LNCaP clone FGC (cell line): Measurements from ENCODE around the gene AP3D1.

ENCODE experiments used
- DNase-seq: peaks from one replicate; pipeline ENCODE4 v3.0.0-alpha.2; 2011; ENCODE audit warnings: low read depth
- H3K4me3 ChIP-seq: 2 replicates; pipeline ENCODE4 v1.5.1; 2011; ENCODE audit warnings: mild to moderate bottlenecking, low read depth, low read length, control low read depth
- TF ChIP-seq, protein P1 (sequence below): IDR thresholded peaks from 2 replicates; pipeline ENCODE4 v1.5.1; 2012; ENCODE audit warnings: mild to moderate bottlenecking; ENCODE audit not compliant: control insufficient read depth, insufficient read depth; ENCODE audit errors: extremely low read depth

Gene AP3D1

DNA sequence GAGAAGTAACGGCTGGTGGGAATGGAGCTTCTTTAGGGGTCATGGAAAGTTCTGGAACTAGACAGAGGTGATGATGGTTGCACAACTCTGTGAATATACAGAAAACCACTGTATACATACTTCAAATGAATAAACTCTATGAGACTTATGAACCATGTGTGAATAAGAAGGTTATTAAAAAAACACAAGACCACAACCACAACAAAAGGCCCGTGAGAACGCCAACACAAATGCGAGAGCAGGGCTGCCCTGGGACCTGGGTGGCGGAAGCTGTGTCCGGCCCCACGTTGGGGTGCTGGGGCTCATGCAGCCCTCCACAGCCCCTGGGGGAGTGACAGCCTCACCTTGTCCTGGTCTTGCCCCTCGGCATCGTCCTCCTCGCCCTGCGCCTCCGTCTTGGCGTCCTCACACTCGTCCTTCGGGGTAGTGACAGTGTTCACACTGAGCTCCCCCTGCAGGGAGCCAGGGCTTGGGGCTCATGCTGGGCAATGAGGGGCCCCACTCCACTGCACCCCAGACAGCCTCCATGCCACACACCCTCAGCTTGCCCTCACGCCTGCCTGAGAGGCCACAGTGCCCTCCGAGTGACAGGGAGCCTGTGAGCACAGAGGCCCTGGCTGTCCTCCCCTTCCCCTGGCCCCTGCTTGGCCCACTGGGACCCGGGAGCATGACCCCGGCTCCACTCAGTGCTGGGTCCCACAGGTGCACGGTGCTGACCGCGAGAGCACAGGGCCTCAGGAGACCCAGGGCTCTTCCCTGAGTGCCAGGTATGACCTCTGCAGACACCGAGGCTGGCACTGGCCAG, 38.6 kb downstream of the AP3D1 start:
- DNase-seq, result no peak
- no peak overlapping the region for H3K4me3 ChIP-seq

DNA sequence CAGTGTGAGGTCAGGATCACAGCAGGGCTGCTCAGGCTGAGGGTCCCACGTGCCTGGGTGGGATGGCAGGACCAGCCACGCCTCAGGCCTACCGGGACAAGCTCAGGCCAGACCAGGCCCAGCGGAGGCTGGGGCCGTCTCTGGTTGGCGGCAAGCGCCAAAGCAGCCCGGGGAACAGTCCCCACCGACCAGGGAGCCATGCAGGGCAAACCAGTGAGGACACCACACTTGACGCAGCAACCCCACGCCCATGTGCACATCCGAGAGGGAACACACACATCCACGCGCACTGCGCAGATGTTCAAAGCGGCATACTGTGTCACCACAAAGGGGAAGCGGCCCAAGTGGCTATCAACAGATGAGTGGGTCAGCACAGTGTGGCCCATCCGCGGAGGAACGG, 39.5 kb downstream of the AP3D1 start:
- no peak for DNase-seq
- TF ChIP-seq, protein P1, sequence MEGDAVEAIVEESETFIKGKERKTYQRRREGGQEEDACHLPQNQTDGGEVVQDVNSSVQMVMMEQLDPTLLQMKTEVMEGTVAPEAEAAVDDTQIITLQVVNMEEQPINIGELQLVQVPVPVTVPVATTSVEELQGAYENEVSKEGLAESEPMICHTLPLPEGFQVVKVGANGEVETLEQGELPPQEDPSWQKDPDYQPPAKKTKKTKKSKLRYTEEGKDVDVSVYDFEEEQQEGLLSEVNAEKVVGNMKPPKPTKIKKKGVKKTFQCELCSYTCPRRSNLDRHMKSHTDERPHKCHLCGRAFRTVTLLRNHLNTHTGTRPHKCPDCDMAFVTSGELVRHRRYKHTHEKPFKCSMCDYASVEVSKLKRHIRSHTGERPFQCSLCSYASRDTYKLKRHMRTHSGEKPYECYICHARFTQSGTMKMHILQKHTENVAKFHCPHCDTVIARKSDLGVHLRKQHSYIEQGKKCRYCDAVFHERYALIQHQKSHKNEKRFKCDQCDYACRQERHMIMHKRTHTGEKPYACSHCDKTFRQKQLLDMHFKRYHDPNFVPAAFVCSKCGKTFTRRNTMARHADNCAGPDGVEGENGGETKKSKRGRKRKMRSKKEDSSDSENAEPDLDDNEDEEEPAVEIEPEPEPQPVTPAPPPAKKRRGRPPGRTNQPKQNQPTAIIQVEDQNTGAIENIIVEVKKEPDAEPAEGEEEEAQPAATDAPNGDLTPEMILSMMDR, result no peak

More for the DNA sequence above, 38.6 kb downstream of the AP3D1 start:
- TF ChIP-seq, protein P1, result no peak

DNA sequence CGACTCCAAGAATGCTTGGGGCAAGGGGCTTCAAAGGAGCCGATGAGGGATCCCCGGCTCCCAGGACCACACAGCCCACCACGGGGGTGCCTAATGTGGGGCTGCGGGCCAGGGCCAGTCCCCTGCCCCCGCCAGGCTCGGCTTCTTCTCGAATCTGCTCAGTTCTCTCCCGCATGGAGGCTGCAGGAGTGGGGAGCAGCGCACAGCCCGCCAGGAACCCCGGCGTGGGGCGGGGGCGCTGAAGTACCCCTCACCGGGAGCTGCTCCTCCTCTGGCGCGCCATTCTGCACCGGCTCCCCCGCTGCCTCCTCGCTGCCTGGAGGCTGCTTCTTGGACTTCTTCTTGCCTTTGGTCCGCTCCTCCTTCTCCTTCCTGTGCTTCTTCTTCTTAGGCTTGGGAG, 39.9 kb downstream of the AP3D1 start:
- no peak for DNase-seq
- TF ChIP-seq, protein P1, result no peak
- no peak overlapping the region for H3K4me3 ChIP-seq

More for the DNA sequence above, 39.5 kb downstream of the AP3D1 start:
- H3K4me3 ChIP-seq, result no peak overlapping the region

DNA sequence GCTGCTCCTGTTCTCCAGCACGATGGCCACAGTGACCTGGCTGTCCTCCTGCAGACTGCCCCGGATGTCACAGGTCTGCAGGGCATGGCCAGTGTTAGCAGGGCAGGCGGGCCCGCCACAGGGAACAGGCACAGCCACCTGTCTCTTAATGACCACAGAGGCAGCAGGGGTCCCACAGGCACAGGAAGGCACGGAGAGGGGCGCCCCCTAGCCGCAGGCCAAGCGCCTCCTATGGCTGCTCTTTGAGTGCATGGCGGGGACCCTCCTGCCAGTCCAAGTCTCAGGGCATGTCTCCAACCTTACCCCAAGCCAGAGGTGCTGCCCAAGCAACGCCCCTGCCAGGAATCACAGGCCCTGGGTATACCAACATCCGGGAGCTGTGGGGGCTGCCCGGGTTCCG, 40.5 kb downstream of the AP3D1 start:
- no peak overlapping the region for H3K4me3 ChIP-seq
- TF ChIP-seq, protein P1, result no peak
- no peak for DNase-seq

DNA sequence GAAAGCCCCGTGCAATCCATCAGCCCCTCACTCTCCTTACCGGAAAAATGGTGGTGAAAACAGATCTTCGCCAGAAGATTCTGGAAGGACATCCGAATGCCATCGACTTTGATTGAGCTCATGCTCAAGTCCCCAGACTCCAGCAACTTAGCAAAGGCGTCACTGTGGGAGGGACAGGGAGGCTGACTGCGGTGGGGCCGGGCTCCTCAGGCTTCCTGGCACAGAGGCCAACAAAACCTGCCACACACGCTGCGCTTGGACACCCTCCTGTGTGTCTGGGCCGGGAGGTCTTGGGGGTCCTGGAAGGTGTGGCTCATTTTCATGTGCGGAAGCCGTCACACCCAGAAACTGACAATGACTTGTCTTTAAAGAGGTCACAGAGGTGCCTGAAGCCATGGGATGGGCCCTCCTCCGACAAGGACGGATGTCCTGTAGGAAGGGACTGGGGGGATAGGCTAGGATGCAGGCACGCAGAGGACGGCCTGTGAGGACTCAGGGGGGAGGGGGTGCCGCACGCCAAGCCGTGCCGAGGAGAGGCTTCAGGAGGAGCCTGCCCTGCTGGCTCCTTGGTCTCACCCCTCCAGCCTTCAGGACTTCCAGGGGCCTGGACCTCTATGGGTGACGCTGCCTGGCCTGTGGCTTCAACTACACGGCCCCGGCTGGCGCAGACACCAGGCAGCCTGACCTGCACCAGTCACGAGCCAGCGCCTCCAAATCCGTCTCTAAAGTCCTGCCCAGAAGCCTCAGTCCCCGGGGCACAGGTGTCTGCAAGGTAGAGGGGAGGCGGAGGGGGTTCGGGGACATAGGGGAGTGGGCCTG, 42.1 kb downstream of the AP3D1 start:
- no peak for DNase-seq
- TF ChIP-seq, protein P1, result no peak

DNA sequence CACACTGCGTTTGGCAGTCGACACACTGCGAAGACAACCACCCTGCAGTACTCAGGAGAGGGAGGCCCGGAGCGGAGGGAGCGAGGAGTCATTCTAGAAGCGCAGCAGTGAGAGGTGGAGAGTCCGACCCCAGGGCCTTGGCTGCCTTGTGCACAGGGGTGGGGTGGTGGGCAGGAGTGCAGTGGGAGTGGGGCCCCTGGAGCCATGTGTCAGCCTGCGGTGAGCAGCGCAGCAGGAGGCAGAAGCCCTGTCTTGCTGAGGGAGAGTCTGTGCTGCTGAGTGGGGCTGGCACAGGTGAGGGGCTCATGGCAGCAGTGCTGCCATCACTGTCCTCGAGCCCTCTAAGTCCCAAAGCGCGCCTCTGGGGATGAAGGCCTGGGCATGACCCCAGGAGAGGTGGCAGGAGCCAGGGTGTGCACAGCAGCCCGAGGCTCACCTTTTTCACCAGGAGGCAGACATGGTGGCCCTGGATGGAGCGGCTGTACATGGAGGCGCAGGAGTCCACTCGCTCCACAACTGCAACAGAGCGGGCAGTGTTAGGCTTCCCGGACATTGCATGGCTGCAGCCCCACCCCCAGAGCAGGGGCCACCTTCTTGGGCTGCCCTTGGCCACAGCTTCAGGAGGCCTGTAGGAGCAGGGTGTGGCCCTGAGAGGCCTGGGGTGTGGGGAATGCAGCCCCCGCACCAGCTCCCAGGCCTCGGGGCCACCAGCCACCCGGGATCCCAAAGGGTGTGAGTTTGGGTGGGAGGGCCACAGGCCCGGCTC, 42.9 kb downstream of the AP3D1 start:
- no peak for DNase-seq
- no peak overlapping the region for H3K4me3 ChIP-seq
- TF ChIP-seq, protein P1, result no peak

More for the DNA sequence above, 42.1 kb downstream of the AP3D1 start:
- H3K4me3 ChIP-seq, result no peak overlapping the region
